RWPE2 (cell line): Measurements from ENCODE around the gene PTTG1IP.

ENCODE experiments used
- ATAC-seq: fragments of 200-7000 bp; cut with Tn5 transposase; 3 replicates; pipeline ENCODE4 v1.9.1; 2021; ENCODE audit warnings: low read depth
- DNase-seq: peaks from one replicate; pipeline ENCODE4 v3.0.0-alpha.2; 2020; ENCODE audit warnings: low spot score
- H3K27ac ChIP-seq: fragments of 450-650 bp; 2 replicates; pipeline ENCODE4 v1.5.1; 2017; ENCODE audit warnings: mild to moderate bottlenecking; ENCODE audit not compliant: poor library complexity, severe bottlenecking
- H3K27me3 ChIP-seq: fragments of 250-450 bp; sonication (Bioruptor Pico); 2 replicates; pipeline ENCODE4 v1.5.1; 2021; ENCODE audit warnings: mild to moderate bottlenecking, moderate library complexity; ENCODE audit not compliant: insufficient read depth, poor library complexity, severe bottlenecking
- H3K36me3 ChIP-seq: fragments of 250-450 bp; sonication (Bioruptor Pico); 2 replicates; pipeline ENCODE4 v1.5.1; 2020; ENCODE audit warnings: low read depth, mild to moderate bottlenecking, moderate library complexity
- H3K4me1 ChIP-seq: fragments of 250-450 bp; sonication (Bioruptor Pico); 2 replicates; pipeline ENCODE4 v1.5.1; 2021; ENCODE audit warnings: mild to moderate bottlenecking, moderate library complexity; ENCODE audit not compliant: insufficient read depth, poor library complexity, severe bottlenecking
- H3K4me3 ChIP-seq: fragments of 250-450 bp; sonication (Bioruptor Pico); 2 replicates; pipeline ENCODE4 v1.5.1; 2021; ENCODE audit warnings: mild to moderate bottlenecking, moderate library complexity; ENCODE audit not compliant: severe bottlenecking
- H3K9me3 ChIP-seq: fragments of 250-450 bp; sonication (Bioruptor Pico); 2 replicates; pipeline ENCODE4 v1.5.1; 2021; ENCODE audit warnings: mild to moderate bottlenecking, moderate library complexity; ENCODE audit not compliant: severe bottlenecking
- CTCF ChIP-seq: fragments of 450-650 bp; IDR thresholded peaks from one replicate; pipeline ENCODE4 v1.5.1; 2017; ENCODE audit warnings: mild to moderate bottlenecking, moderate library complexity; ENCODE audit not compliant: poor library complexity, severe bottlenecking

Gene PTTG1IP

GRCh38 chr21:44846485-44847260 is 26.8 kb downstream of the PTTG1IP start:
- Histone ChIP-seq H3K4me3 (no peak overlapping the region), H3K27ac (peak overlapping the region; percentile 5), H3K27me3 (no peaks in the 10 kb centered on the region), H3K36me3 (peaks cover 31% of the 10 kb centered on the region), H3K4me1 (peaks cover 3% of the 10 kb centered on the region), H3K9me3 (no peaks in the 10 kb centered on the region)
- ATAC-seq (peak; percentile 15; the same call in 1 of the 3 replicates), DNase-seq (peak; percentile 63)
- no peak for TF ChIP-seq CTCF

- Histone ChIP-seq H3K4me1 (peaks cover 3% of the 10 kb centered on the region), H3K4me3 (peak overlapping the region; percentile 14), H3K27ac (peak overlapping the region; percentile 5), H3K36me3 (peaks cover 26% of the 10 kb centered on the region), H3K27me3 (no peaks in the 10 kb centered on the region), H3K9me3 (no peaks in the 10 kb centered on the region)
- TF ChIP-seq CTCF, result peak; percentile 26
- DNase-seq, result no peak
- ATAC-seq, result no peak
These were observed 27.3 kb downstream of the PTTG1IP start for GRCh38 chr21:44846224-44846484.

- ATAC-seq (peak; percentile 75), DNase-seq (peak; percentile 75)
- Histone ChIP-seq H3K27ac (peak overlapping the region; percentile 5), H3K9me3 (no peaks in the 10 kb centered on the region), H3K36me3 (peaks cover 21% of the 10 kb centered on the region), H3K4me1 (peaks cover 3% of the 10 kb centered on the region), H3K4me3 (peak overlapping the region; percentile 14), H3K27me3 (no peaks in the 10 kb centered on the region)
- TF ChIP-seq CTCF, result peak; percentile 52
These were observed 27.9 kb downstream of the PTTG1IP start for GRCh38 chr21:44845418-44846223.

- Histone ChIP-seq H3K4me1 (peaks cover 3% of the 10 kb centered on the region), H3K27me3 (no peaks in the 10 kb centered on the region)
- TF ChIP-seq CTCF, result no peak
These were observed 29.2 kb downstream of the PTTG1IP start for GRCh38 chr21:44844256-44844655.

More at GRCh38 chr21:44844256-44844655, 29.2 kb downstream of the PTTG1IP start:
- DNase-seq, result no peak
- Histone ChIP-seq H3K27ac (no peak overlapping the region), H3K9me3 (no peaks in the 10 kb centered on the region), H3K36me3 (peaks cover 7% of the 10 kb centered on the region), H3K4me3 (no peak overlapping the region)
- ATAC-seq, result no peak
